ENCODE results near the gene TCF4.

TCF4 gene

GRCh38 chr18:55506074-55506473 is 81.9 kb downstream of the TCF4 start:
- no peak overlapping the region for H3K27ac ChIP-seq
- DNase-seq (ENCODE audit: low spot score), result no peak
- TF ChIP-seq CTCF (IDR thresholded peaks at IDR 0.05), result no peak

GRCh38 chr18:55504808-55505207 is 83.2 kb downstream of the TCF4 start:
- Histone ChIP-seq H3K27ac (no peak overlapping the region), H3K4me3 (no peak overlapping the region)
- no peak for DNase-seq (ENCODE audit: low spot score)

More at GRCh38 chr18:55506074-55506473, 81.9 kb downstream of the TCF4 start:
- no peak overlapping the region for H3K4me3 ChIP-seq

GRCh38 chr18:55503167-55503820 is 84.7 kb downstream of the TCF4 start:
- no peak overlapping the region for H3K27ac ChIP-seq
- DNase-seq (ENCODE audit: low spot score), result no peak
- TF ChIP-seq CTCF (IDR thresholded peaks at IDR 0.05), result no peak
- H3K4me3 ChIP-seq, result no peak overlapping the region

More at GRCh38 chr18:55504808-55505207, 83.2 kb downstream of the TCF4 start:
- TF ChIP-seq CTCF (IDR thresholded peaks at IDR 0.05), result no peak

GRCh38 chr18:55501982-55502710 is 85.8 kb downstream of the TCF4 start:
- Histone ChIP-seq H3K4me3 (no peak overlapping the region), H3K27ac (peak overlapping the region in 1 of 2 donors; percentile 53)
- DNase-seq (ENCODE audit: low spot score), result no peak
- no peak for TF ChIP-seq CTCF (IDR thresholded peaks at IDR 0.05)

GRCh38 chr18:55501579-55501978 is 86.4 kb downstream of the TCF4 start:
- Histone ChIP-seq H3K4me3 (no peak overlapping the region), H3K27ac (peak overlapping the region in 1 of 2 donors; percentile 53)
- TF ChIP-seq CTCF (IDR thresholded peaks at IDR 0.05), result no peak
- no peak for DNase-seq (ENCODE audit: low spot score)

GRCh38 chr18:55500316-55501086 is 87.5 kb downstream of the TCF4 start:
- TF ChIP-seq CTCF (IDR thresholded peaks at IDR 0.05), result no peak
- no peak for DNase-seq (ENCODE audit: low spot score)
- Histone ChIP-seq H3K27ac (peak overlapping the region in 1 of 2 donors; percentile 53), H3K4me3 (peak overlapping the region; percentile 41)

Measured in coronary artery (tissue), 2 donors.